Activated CD4-positive, CD25-positive, alpha-beta regulatory T cell (primary cell): ENCODE data around the gene GPC2.
A peak's percentile ranks its signal among the peaks of the same experiment; 100 is the strongest.
"Not testable (repeated sequence)": the region's sequence is repeated elsewhere in the genome, so short reads cannot be mapped to it uniquely, and the experiment has no call there.

Experiments used
- DNase-seq, 4 experiments: peaks; one replicate each; lab custom pipeline; 2025; lab: John Stamatoyannopoulos, UW

The GPC2 gene

GRCh38 chr7:100152404-100152803 is 24.8 kb downstream of the GPC2 start:
- no peak for DNase-seq

- DNase-seq: peak; percentile 89 to 96 (median 94)
Observed at GRCh38 chr7:100148559-100149328, 28.4 kb downstream of the GPC2 start, which contains the start of gene LAMTOR4. TSS of gene LAMTOR4 (plus strand) at chr7:100148918. CDS start at chr7:100148973, 55 bp downstream.

GRCh38 chr7:100148225-100148558 is 29.0 kb downstream of the GPC2 start:
- no peak for DNase-seq

- no peak for DNase-seq
Observed at GRCh38 chr7:100147278-100147677, 29.9 kb downstream of the GPC2 start.

- not testable (repeated sequence) for DNase-seq
Observed at GRCh38 chr7:100146350-100146749, 30.8 kb downstream of the GPC2 start.

- DNase-seq: no peak
Observed at GRCh38 chr7:100142461-100142860, 34.7 kb downstream of the GPC2 start.

GRCh38 chr7:100141555-100141949 is 35.6 kb downstream of the GPC2 start:
- DNase-seq: no peak

- no peak for DNase-seq
Observed at GRCh38 chr7:100137851-100138760, 39.1 kb downstream of the GPC2 start.

GRCh38 chr7:100132697-100133151 is 44.5 kb downstream of the GPC2 start:
- peak; percentile 23 to 38 (median 32) for DNase-seq

- DNase-seq: no peak
Observed at GRCh38 chr7:100132126-100132525, 45.1 kb downstream of the GPC2 start.

- peak; percentile 61 to 69 (median 64) for DNase-seq
Observed at GRCh38 chr7:100130608-100131453, 46.4 kb downstream of the GPC2 start.

GRCh38 chr7:100130220-100130607 is 47.0 kb downstream of the GPC2 start:
- DNase-seq: not testable (repeated sequence)

- DNase-seq: no peak
Observed at GRCh38 chr7:100128637-100128963, 48.6 kb downstream of the GPC2 start.

GRCh38 chr7:100127866-100128636 is 49.1 kb downstream of the GPC2 start:
- DNase-seq: no peak

- peak; percentile 74 to 86 (median 81) for DNase-seq
Observed at GRCh38 chr7:100126931-100127865, 50.0 kb downstream of the GPC2 start, which contains the start of gene MBLAC1. TSS of gene MBLAC1 (plus strand) at chr7:100126967. CDS start at chr7:100127396, 429 bp downstream.

GRCh38 chr7:100126239-100126930 is 50.8 kb downstream of the GPC2 start:
- DNase-seq: no peak

GRCh38 chr7:100124301-100125230 is 52.6 kb downstream of the GPC2 start:
- DNase-seq: no peak

GRCh38 chr7:100122568-100122967 is 54.6 kb downstream of the GPC2 start:
- no peak for DNase-seq
